ENCODE results near the gene AOPEP.

- peak in 2 of 4 donors; percentile 79 to 93 for TF ChIP-seq EP300 (IDR thresholded peaks at IDR 0.05)
- TF ChIP-seq CTCF (IDR thresholded peaks at IDR 0.05), result no peak
- peak; percentile 41 to 63 for TF ChIP-seq POLR2AphosphoS5 (IDR thresholded peaks at IDR 0.05)
- peak in 1 of 4 donors; percentile 47 for TF ChIP-seq POLR2A (IDR thresholded peaks at IDR 0.05)
Observed at GRCh38 chr9:94908583-94909249, 182.2 kb downstream of the AOPEP start.

All from upper lobe of left lung (tissue), 4 donors.